WTC11 (cell line): ENCODE results near the gene CDC73.

Source experiments
- ATF3 ChIP-seq: sonication (generic); formaldehyde crosslinking; conservative IDR thresholded peaks from 2 replicates; pipeline ENCODE4 v1.8.1; 2022; ENCODE audit warnings: mild to moderate bottlenecking, missing genetic modification reagents
- CREB1 ChIP-seq: sonication (generic); formaldehyde crosslinking; IDR thresholded peaks from 2 replicates; pipeline ENCODE4 v1.8.0; 2023; ENCODE audit warnings: mild to moderate bottlenecking, missing genetic modification reagents
- CTCF ChIP-seq: fragments of 200-600 bp; IDR thresholded peaks from 2 replicates; pipeline ENCODE4 v1.8.0; 2022; ENCODE audit warnings: antibody characterized with exemption
- E2F5 ChIP-seq: sonication (generic); formaldehyde crosslinking; IDR thresholded peaks from 2 replicates; pipeline ENCODE4 v1.8.1; 2022; ENCODE audit warnings: mild to moderate bottlenecking, moderate library complexity, missing genetic modification reagents
- ERG ChIP-seq: fragments of 250-450 bp; sonication (Bioruptor Pico); IDR thresholded peaks from 2 replicates; pipeline ENCODE4 v1.8.0; 2021; ENCODE audit warnings: mild to moderate bottlenecking
- ETV6 ChIP-seq: sonication (generic); formaldehyde crosslinking; IDR thresholded peaks from 2 replicates; pipeline ENCODE4 v1.8.1; 2022; ENCODE audit warnings: mild to moderate bottlenecking, missing genetic modification reagents
- SP1 ChIP-seq: sonication (generic); formaldehyde crosslinking; conservative IDR thresholded peaks from 2 replicates; pipeline ENCODE4 v1.8.1; 2022; ENCODE audit warnings: missing genetic modification reagents
- USF2 ChIP-seq: sonication (generic); formaldehyde crosslinking; IDR thresholded peaks from 2 replicates; pipeline ENCODE4 v1.8.1; 2023; ENCODE audit warnings: mild to moderate bottlenecking, missing genetic modification reagents, moderate library complexity
- ZNF232 ChIP-seq: sonication (generic); formaldehyde crosslinking; IDR thresholded peaks from 2 replicates; pipeline ENCODE4 v1.8.0; 2022; ENCODE audit warnings: mild to moderate bottlenecking, missing genetic modification reagents

- TF ChIP-seq E2F5 (CRISPR knock-in tag): no peak
- TF ChIP-seq USF2: no peak
- no peak for TF ChIP-seq CTCF
- no peak for TF ChIP-seq ERG (CRISPR knock-in tag)
- TF ChIP-seq SP1 (CRISPR knock-in tag): no peak
- TF ChIP-seq ATF3 (CRISPR knock-in tag): no peak
- TF ChIP-seq CREB1 (CRISPR knock-in tag): no peak
- TF ChIP-seq ZNF232: no peak
- no peak for TF ChIP-seq ETV6 (CRISPR knock-in tag)
Measured at GRCh38 chr1:193211539-193211938, 89.7 kb downstream of the CDC73 start.
